ENCODE measurements around the gene UBE2O.

GRCh38 chr17:76357597-76358158, 95.3 kb downstream of the UBE2O start:
- TF ChIP-seq EZH2 (IDR thresholded peaks at IDR 0.05; ENCODE audit: insufficient read depth, poor library complexity, severe bottlenecking) (no peak), EZH2phosphoT487 (IDR thresholded peaks at IDR 0.05; ENCODE audit: insufficient read depth, low read depth) (no peak)
